K562 (cell line): ENCODE measurements around the gene EXOC3L1. TPM values are rescaled to one million over a fixed set of nuclear protein-coding genes. Genes with fewer than 3 reads are reported as not detected.
A peak's percentile ranks its signal among the peaks of the same experiment; 100 is the strongest.

ENCODE experiments used
- CCNT2 ChIP-seq: IDR thresholded peaks from 2 replicates; pipeline ENCODE4 v1.6.1; 2011; ENCODE audit warnings: borderline replicate concordance, low read depth, mild to moderate bottlenecking, moderate library complexity, mixed read lengths, low read length; ENCODE audit not compliant: insufficient read length; ENCODE audit errors: extremely low read depth
- CSDE1 ChIP-seq, 2 experiments: fragments of 450-650 bp; IDR thresholded peaks; 2 replicates each; pipeline ENCODE4 v1.6.1; 2016; ENCODE audit warnings: mild to moderate bottlenecking in 1 of 2
- CXXC5 ChIP-seq: fragments of 250-450 bp; sonication (Bioruptor Pico); IDR thresholded peaks from 2 replicates; pipeline ENCODE4 v1.8.0; 2022; ENCODE audit warnings: inconsistent platforms, mild to moderate bottlenecking, moderate library complexity
- EGR1 ChIP-seq: fragments of 450-650 bp; conservative IDR thresholded peaks from 2 replicates; pipeline ENCODE4 v1.6.1; 2017; ENCODE audit warnings: mild to moderate bottlenecking
- FOXA3 ChIP-seq, 2 experiments: fragments of 450-650 bp in 1 of 2; sonication (generic) in 1 of 2; formaldehyde crosslinking; IDR thresholded peaks in 1 of 2; conservative IDR thresholded peaks in 1 of 2; 2 replicates each; pipeline versions ENCODE4 v1.4.0 to v1.8.0; 2020 to 2022; ENCODE audit warnings: mild to moderate bottlenecking in 2 of 2, missing genetic modification reagents in 1 of 2
- FOXP1 ChIP-seq: sonication (generic); formaldehyde crosslinking; IDR thresholded peaks from 2 replicates; pipeline ENCODE4 v1.8.0; 2022; ENCODE audit warnings: mild to moderate bottlenecking, missing genetic modification reagents
- GABPA ChIP-seq: fragments of 200-800 bp; sonication (Bioruptor generic); conservative IDR thresholded peaks from 2 replicates; pipeline ENCODE4 v1.6.1; 2016; ENCODE audit warnings: low read depth, missing genetic modification characterization, missing compliant biosample characterization
- NRF1 ChIP-seq, 2 experiments: fragments of 450-650 bp; IDR thresholded peaks in 1 of 2; conservative IDR thresholded peaks in 1 of 2; 2 replicates each; pipeline ENCODE4 v1.6.1; 2014; ENCODE audit warnings: mild to moderate bottlenecking in 2 of 2
- POLR2B ChIP-seq: fragments of 450-650 bp; IDR thresholded peaks from 2 replicates; pipeline ENCODE4 v1.6.1; 2018; ENCODE audit warnings: low read depth; ENCODE audit not compliant: partially characterized antibody
- RB1 ChIP-seq: fragments of 450-650 bp; IDR thresholded peaks from 2 replicates; pipeline ENCODE4 v1.6.1; 2017; ENCODE audit warnings: low read depth, mild to moderate bottlenecking
- SIN3A ChIP-seq, 2 experiments: fragments of 150-350 bp in 1 of 2; IDR thresholded peaks; 2 replicates each; pipeline ENCODE4 v1.6.1; 2011 to 2016; ENCODE audit warnings: borderline replicate concordance in 2 of 2, low read depth in 2 of 2, low read length in 2 of 2, mild to moderate bottlenecking in 2 of 2, moderate library complexity in 2 of 2; ENCODE audit not compliant: control insufficient read depth in 1 of 2
- XRCC5 ChIP-seq: fragments of 200-400 bp; formaldehyde crosslinking; IDR thresholded peaks from 2 replicates; pipeline ENCODE4 v1.6.1; 2017; ENCODE audit warnings: low read depth, mild to moderate bottlenecking, low read length
- ZNF143 ChIP-seq: sonication (generic); formaldehyde crosslinking; IDR thresholded peaks from 2 replicates; pipeline ENCODE4 v1.9.0; 2022; ENCODE audit warnings: mild to moderate bottlenecking, missing genetic modification reagents
- ZNF217 ChIP-seq: sonication (generic); formaldehyde crosslinking; IDR thresholded peaks from 2 replicates; pipeline ENCODE4 v1.8.0; 2022; ENCODE audit warnings: mild to moderate bottlenecking, missing genetic modification reagents
- polyA plus RNA-seq, 8 experiments: library from polyadenylated mRNA; depleted of rRNA in 4 of 8; stranded (reverse) in 5 of 8; unstranded in 3 of 8; fragments of >200 nt; fragmentation: Nextera tagmentation in 2 of 8; fragmentation: Illumina TruSeq in 1 of 8; extraction: Ambion mirVana in 2 of 8; extraction: Trizol in 1 of 8; gene quantifications; 2 replicates each; pipeline versions ENCODE4 v1.2.1 to v1.2.3, GENCODE V29; 2011 to 2014; ENCODE audit warnings: inconsistent platforms in 1 of 8, missing spikeins in 1 of 8
- total RNA-seq, 7 experiments: library from RNA; depleted of rRNA in 6 of 7; stranded (reverse); fragments of >200 nt in 6 of 7; fragmentation: Illumina TruSeq in 2 of 7; extraction: Trizol in 2 of 7; gene quantifications; 2 replicates each; pipeline versions ENCODE4 v1.2.1 to v1.2.3, GENCODE V29; 2011 to 2021; ENCODE audit warnings: low replicate concordance in 1 of 7
- TF ChIP-seq, protein P1 (sequence below): fragments of 450-650 bp; conservative IDR thresholded peaks from 2 replicates; pipeline ENCODE4 v1.6.1; 2016; ENCODE audit warnings: missing genetic modification characterization, low read depth, mild to moderate bottlenecking, missing compliant biosample characterization, moderate library complexity
- TF ChIP-seq, protein P2 (sequence below), 2 experiments: IDR thresholded peaks; 2 replicates each; pipeline ENCODE4 v1.6.1; 2012; ENCODE audit warnings: improper control_type of control experiment in 2 of 2, low read depth in 2 of 2, low read length in 2 of 2, borderline replicate concordance in 1 of 2
- TF ChIP-seq, protein P3 (sequence below): sonication (generic); formaldehyde crosslinking; IDR thresholded peaks from 2 replicates; pipeline ENCODE4 v1.8.1; 2023; ENCODE audit warnings: mild to moderate bottlenecking, missing genetic modification reagents

The EXOC3L1 gene
- total and polyA plus RNA-seq, 9 of the 15 experiments (the other 6 are each of a cell fraction or from before 2014, with no cell fraction given) = 0.08 TPM; not detected in 8

DNA sequence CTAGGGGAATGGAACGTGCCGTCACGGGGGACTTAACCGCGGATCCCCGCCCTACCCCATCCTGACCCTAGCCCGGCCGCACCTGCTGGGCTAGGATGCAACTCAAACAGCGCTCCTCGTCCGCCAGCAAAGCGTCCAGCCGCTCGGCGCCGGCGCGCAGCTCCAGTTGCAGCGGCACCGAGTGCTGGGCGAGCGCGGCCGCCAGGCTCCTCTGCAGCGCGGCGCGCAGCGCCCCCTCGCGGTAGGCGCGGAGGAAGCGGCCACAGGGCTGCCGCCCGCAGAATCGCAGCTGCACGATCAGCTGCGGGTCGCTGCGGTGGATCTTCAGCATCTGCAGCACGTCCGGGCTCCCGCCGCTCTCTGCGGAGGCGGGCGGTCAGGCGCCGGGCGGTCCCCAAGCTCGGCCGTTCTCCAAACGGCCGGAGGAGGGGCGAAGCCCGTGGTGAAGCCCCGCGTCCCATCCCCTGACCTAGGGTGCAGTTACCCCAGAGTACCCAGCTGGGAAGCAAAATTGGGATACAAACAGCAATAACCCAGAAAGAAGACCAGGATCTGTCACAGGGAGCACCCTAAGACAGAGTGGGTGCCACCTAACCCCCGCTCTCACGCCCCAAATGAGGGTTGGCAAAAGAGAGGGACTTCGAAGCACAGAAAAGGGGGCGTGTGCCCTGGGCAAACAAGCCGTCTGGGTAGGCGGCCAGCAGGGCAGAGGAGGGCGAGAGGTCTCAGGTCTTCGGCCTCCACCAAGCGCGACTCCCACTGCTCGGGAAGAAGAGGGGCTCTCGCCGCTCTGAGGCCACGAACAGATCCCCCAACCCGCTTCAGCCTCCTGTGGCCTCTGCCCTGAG lies 34.4 kb downstream of the EXOC3L1 start (continued):
- TF ChIP-seq ZNF143 (0 out of 2 replicates have a peak, but pooled peaks have one; percentile 22), CXXC5 (peak; percentile 73), RB1 (peak; percentile 98), NRF1 (conservative IDR thresholded peaks at IDR 0.05 in 1 of 2, IDR thresholded peaks at IDR 0.05 in 1 of 2) (peak; percentile 70 to 77), CSDE1 (IDR thresholded peaks at IDR 0.05) (no peak), GABPA (tag) (no peak), XRCC5 (peak; percentile 84; the same call in 1 of the 2 replicates), SIN3A (IDR thresholded peaks at IDR 0.05; ENCODE audit: borderline replicate concordance in 2 of 2, control insufficient read depth in 1 of 2, low read depth in 2 of 2, low read length in 2 of 2) (peak in 1 of 2 experiments; percentile 50; a peak in 2 of 4 replicates), EGR1 (peak; percentile 26; the same call in 1 of the 2 replicates), FOXA3 (CRISPR knock-in tag; conservative IDR thresholded peaks at IDR 0.05 in 1 of 2, IDR thresholded peaks at IDR 0.05 in 1 of 2) (peak in 1 of 2 experiments; percentile 39; a peak in 1 of 4 replicates), ZNF217 (CRISPR knock-in tag) (no peak), POLR2B (no peak), FOXP1 (0 out of 2 replicates have a peak, but pooled peaks have one; percentile 35), CCNT2 (peak; percentile 74)
- TF ChIP-seq, protein P1, sequence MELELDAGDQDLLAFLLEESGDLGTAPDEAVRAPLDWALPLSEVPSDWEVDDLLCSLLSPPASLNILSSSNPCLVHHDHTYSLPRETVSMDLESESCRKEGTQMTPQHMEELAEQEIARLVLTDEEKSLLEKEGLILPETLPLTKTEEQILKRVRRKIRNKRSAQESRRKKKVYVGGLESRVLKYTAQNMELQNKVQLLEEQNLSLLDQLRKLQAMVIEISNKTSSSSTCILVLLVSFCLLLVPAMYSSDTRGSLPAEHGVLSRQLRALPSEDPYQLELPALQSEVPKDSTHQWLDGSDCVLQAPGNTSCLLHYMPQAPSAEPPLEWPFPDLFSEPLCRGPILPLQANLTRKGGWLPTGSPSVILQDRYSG (tag) = no peak
- TF ChIP-seq, protein P2, sequence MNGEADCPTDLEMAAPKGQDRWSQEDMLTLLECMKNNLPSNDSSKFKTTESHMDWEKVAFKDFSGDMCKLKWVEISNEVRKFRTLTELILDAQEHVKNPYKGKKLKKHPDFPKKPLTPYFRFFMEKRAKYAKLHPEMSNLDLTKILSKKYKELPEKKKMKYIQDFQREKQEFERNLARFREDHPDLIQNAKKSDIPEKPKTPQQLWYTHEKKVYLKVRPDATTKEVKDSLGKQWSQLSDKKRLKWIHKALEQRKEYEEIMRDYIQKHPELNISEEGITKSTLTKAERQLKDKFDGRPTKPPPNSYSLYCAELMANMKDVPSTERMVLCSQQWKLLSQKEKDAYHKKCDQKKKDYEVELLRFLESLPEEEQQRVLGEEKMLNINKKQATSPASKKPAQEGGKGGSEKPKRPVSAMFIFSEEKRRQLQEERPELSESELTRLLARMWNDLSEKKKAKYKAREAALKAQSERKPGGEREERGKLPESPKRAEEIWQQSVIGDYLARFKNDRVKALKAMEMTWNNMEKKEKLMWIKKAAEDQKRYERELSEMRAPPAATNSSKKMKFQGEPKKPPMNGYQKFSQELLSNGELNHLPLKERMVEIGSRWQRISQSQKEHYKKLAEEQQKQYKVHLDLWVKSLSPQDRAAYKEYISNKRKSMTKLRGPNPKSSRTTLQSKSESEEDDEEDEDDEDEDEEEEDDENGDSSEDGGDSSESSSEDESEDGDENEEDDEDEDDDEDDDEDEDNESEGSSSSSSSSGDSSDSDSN (IDR thresholded peaks at IDR 0.05; ENCODE audit: borderline replicate concordance in 1 of 2, low read depth in 2 of 2, low read length in 2 of 2) = peak; percentile 68 to 92; a peak in 2 of 4 replicates
- TF ChIP-seq, protein P3, sequence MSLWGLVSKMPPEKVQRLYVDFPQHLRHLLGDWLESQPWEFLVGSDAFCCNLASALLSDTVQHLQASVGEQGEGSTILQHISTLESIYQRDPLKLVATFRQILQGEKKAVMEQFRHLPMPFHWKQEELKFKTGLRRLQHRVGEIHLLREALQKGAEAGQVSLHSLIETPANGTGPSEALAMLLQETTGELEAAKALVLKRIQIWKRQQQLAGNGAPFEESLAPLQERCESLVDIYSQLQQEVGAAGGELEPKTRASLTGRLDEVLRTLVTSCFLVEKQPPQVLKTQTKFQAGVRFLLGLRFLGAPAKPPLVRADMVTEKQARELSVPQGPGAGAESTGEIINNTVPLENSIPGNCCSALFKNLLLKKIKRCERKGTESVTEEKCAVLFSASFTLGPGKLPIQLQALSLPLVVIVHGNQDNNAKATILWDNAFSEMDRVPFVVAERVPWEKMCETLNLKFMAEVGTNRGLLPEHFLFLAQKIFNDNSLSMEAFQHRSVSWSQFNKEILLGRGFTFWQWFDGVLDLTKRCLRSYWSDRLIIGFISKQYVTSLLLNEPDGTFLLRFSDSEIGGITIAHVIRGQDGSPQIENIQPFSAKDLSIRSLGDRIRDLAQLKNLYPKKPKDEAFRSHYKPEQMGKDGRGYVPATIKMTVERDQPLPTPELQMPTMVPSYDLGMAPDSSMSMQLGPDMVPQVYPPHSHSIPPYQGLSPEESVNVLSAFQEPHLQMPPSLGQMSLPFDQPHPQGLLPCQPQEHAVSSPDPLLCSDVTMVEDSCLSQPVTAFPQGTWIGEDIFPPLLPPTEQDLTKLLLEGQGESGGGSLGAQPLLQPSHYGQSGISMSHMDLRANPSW = 0 out of 2 replicates have a peak, but pooled peaks have one; percentile 37
